Measurements from ENCODE around the gene STXBP4. TPM values are rescaled to one million over a fixed set of nuclear protein-coding genes. Genes with fewer than 3 reads are reported as not detected.

Gene STXBP4
- total RNA-seq, 1 donor from 2014 or later, result 2.1 TPM

DNA sequence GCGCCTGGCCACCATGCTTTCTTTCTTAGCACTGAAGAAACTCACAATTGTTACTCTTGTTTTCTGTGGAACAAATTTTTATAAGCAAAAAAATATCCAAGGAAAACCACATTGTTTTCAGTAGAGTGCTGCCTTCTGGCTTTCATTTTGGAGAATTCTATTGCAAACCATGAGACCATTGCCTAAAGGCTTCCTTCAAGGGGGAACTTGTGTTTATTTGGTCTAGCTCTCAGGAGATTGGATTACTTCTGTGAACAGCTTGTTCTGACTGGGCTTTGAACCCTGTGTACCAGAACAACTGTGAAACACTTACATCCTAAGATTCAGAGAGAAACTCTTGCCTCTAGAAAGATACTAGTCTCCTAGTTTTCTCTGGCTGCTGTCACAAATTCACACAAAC, 35.9 kb upstream of the STXBP4 start:
- DNase-seq (ENCODE audit: low read depth), result no peak
- TF ChIP-seq, protein P1, sequence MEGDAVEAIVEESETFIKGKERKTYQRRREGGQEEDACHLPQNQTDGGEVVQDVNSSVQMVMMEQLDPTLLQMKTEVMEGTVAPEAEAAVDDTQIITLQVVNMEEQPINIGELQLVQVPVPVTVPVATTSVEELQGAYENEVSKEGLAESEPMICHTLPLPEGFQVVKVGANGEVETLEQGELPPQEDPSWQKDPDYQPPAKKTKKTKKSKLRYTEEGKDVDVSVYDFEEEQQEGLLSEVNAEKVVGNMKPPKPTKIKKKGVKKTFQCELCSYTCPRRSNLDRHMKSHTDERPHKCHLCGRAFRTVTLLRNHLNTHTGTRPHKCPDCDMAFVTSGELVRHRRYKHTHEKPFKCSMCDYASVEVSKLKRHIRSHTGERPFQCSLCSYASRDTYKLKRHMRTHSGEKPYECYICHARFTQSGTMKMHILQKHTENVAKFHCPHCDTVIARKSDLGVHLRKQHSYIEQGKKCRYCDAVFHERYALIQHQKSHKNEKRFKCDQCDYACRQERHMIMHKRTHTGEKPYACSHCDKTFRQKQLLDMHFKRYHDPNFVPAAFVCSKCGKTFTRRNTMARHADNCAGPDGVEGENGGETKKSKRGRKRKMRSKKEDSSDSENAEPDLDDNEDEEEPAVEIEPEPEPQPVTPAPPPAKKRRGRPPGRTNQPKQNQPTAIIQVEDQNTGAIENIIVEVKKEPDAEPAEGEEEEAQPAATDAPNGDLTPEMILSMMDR (IDR thresholded peaks at IDR 0.05; ENCODE audit: insufficient read depth, low read length, severe bottlenecking), result no peak
- FAIRE-seq, result no peak
- H3K4me3 ChIP-seq (ENCODE audit: low read depth, low read length), result no peak overlapping the region
- peaks cover 13% of the 10 kb centered on the region for H3K36me3 ChIP-seq (ENCODE audit: control insufficient read depth, insufficient read depth, low read length)
- no peaks in the 10 kb centered on the region for H3K27me3 ChIP-seq (ENCODE audit: control insufficient read depth, insufficient read depth, low read length)

GRCh38 chr17:54933921-54934320, 34.6 kb upstream of the STXBP4 start:
- DNase-seq (ENCODE audit: low read depth) (no peak), FAIRE-seq (no peak)
- H3K4me3 ChIP-seq (ENCODE audit: low read depth, low read length), result no peak overlapping the region
- no peaks in the 10 kb centered on the region for H3K27me3 ChIP-seq (ENCODE audit: control insufficient read depth, insufficient read depth, low read length)
- H3K36me3 ChIP-seq (ENCODE audit: control insufficient read depth, insufficient read depth, low read length), result peaks cover 13% of the 10 kb centered on the region
- TF ChIP-seq, protein P1 (IDR thresholded peaks at IDR 0.05; ENCODE audit: insufficient read depth, low read length, severe bottlenecking), result no peak

- no peak for DNase-seq (ENCODE audit: low read depth)
- no peak overlapping the region for H3K4me3 ChIP-seq (ENCODE audit: low read depth, low read length)
- TF ChIP-seq, protein P1 (IDR thresholded peaks at IDR 0.05; ENCODE audit: insufficient read depth, low read length, severe bottlenecking), result no peak
- peaks cover 8% of the 10 kb centered on the region for H3K36me3 ChIP-seq (ENCODE audit: control insufficient read depth, insufficient read depth, low read length)
- no peaks in the 10 kb centered on the region for H3K27me3 ChIP-seq (ENCODE audit: control insufficient read depth, insufficient read depth, low read length)
- no peak for FAIRE-seq
Observed at GRCh38 chr17:54935471-54935870, 33.1 kb upstream of the STXBP4 start.

GRCh38 chr17:54937018-54937417, 31.5 kb upstream of the STXBP4 start:
- TF ChIP-seq, protein P1 (IDR thresholded peaks at IDR 0.05; ENCODE audit: insufficient read depth, low read length, severe bottlenecking), result no peak
- Histone ChIP-seq H3K36me3 (ENCODE audit: control insufficient read depth, insufficient read depth, low read length) (peaks cover 9% of the 10 kb centered on the region), H3K27me3 (ENCODE audit: control insufficient read depth, insufficient read depth, low read length) (no peaks in the 10 kb centered on the region), H3K4me3 (ENCODE audit: low read depth, low read length) (no peak overlapping the region)
- FAIRE-seq (no peak), DNase-seq (ENCODE audit: low read depth) (no peak)

- Histone ChIP-seq H3K36me3 (ENCODE audit: control insufficient read depth, insufficient read depth, low read length) (peaks cover 9% of the 10 kb centered on the region), H3K27me3 (ENCODE audit: control insufficient read depth, insufficient read depth, low read length) (no peaks in the 10 kb centered on the region), H3K4me3 (ENCODE audit: low read depth, low read length) (no peak overlapping the region)
- no peak for FAIRE-seq
- DNase-seq (ENCODE audit: low read depth), result no peak
- TF ChIP-seq, protein P1 (IDR thresholded peaks at IDR 0.05; ENCODE audit: insufficient read depth, low read length, severe bottlenecking), result no peak
Observed at GRCh38 chr17:54937426-54937825, 31.1 kb upstream of the STXBP4 start.

GRCh38 chr17:54941285-54941684, 27.3 kb upstream of the STXBP4 start:
- no peak for FAIRE-seq

More at GRCh38 chr17:54941285-54941684, 27.3 kb upstream of the STXBP4 start:
- peaks cover 8% of the 10 kb centered on the region for H3K36me3 ChIP-seq (ENCODE audit: control insufficient read depth, insufficient read depth, low read length)
- DNase-seq (ENCODE audit: low read depth), result no peak
- H3K27me3 ChIP-seq (ENCODE audit: control insufficient read depth, insufficient read depth, low read length), result no peaks in the 10 kb centered on the region
- H3K4me3 ChIP-seq (ENCODE audit: low read depth, low read length), result no peak overlapping the region
- TF ChIP-seq, protein P1 (IDR thresholded peaks at IDR 0.05; ENCODE audit: insufficient read depth, low read length, severe bottlenecking), result no peak
